ENCODE results near the gene BPIFA1. TPM values are rescaled to one million over a fixed set of nuclear protein-coding genes. Genes with fewer than 3 reads are reported as not detected.

Gene BPIFA1
- total RNA-seq, 1 donor, result not detected

GRCh38 chr20:33275871-33276270 is 40.1 kb downstream of the BPIFA1 start:
- Histone ChIP-seq H3K9me3 (ENCODE audit: low read depth, low read length) (no peaks in the 10 kb centered on the region), H2AFZ (ENCODE audit: low read length) (no peak overlapping the region), H3K36me3 (ENCODE audit: insufficient read depth, low read length) (no peaks in the 10 kb centered on the region), H3K79me2 (ENCODE audit: insufficient read depth, low read length) (no peaks in the 10 kb centered on the region), H3K4me1 (ENCODE audit: insufficient read depth, low read length) (no peaks in the 10 kb centered on the region), H3K4me3 (ENCODE audit: insufficient read depth, low read length) (no peak overlapping the region), H3K4me2 (ENCODE audit: insufficient read depth, low read length) (no peak overlapping the region), H3K27ac (ENCODE audit: low read depth, low read length) (no peak overlapping the region), H3K27me3 (ENCODE audit: insufficient read depth, low read length) (peaks cover 43% of the 10 kb centered on the region), H4K20me1 (ENCODE audit: insufficient read depth, low read length) (no peaks in the 10 kb centered on the region)
- no peak for DNase-seq (ENCODE audit: insufficient read length, low spot score, missing footprints)
- TF ChIP-seq, protein P1, sequence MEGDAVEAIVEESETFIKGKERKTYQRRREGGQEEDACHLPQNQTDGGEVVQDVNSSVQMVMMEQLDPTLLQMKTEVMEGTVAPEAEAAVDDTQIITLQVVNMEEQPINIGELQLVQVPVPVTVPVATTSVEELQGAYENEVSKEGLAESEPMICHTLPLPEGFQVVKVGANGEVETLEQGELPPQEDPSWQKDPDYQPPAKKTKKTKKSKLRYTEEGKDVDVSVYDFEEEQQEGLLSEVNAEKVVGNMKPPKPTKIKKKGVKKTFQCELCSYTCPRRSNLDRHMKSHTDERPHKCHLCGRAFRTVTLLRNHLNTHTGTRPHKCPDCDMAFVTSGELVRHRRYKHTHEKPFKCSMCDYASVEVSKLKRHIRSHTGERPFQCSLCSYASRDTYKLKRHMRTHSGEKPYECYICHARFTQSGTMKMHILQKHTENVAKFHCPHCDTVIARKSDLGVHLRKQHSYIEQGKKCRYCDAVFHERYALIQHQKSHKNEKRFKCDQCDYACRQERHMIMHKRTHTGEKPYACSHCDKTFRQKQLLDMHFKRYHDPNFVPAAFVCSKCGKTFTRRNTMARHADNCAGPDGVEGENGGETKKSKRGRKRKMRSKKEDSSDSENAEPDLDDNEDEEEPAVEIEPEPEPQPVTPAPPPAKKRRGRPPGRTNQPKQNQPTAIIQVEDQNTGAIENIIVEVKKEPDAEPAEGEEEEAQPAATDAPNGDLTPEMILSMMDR (IDR thresholded peaks at IDR 0.05; ENCODE audit: extremely low read depth, low read depth, low read length), result no peak

- Histone ChIP-seq H4K20me1 (ENCODE audit: insufficient read depth, low read length) (no peaks in the 10 kb centered on the region), H3K79me2 (ENCODE audit: insufficient read depth, low read length) (no peaks in the 10 kb centered on the region), H3K9me3 (ENCODE audit: low read depth, low read length) (no peaks in the 10 kb centered on the region), H3K4me1 (ENCODE audit: insufficient read depth, low read length) (no peaks in the 10 kb centered on the region), H3K27ac (ENCODE audit: low read depth, low read length) (no peak overlapping the region), H3K27me3 (ENCODE audit: insufficient read depth, low read length) (peaks cover 41% of the 10 kb centered on the region), H3K4me2 (ENCODE audit: insufficient read depth, low read length) (no peak overlapping the region), H3K4me3 (ENCODE audit: insufficient read depth, low read length) (no peak overlapping the region), H3K36me3 (ENCODE audit: insufficient read depth, low read length) (no peaks in the 10 kb centered on the region), H2AFZ (ENCODE audit: low read length) (no peak overlapping the region)
- no peak for DNase-seq (ENCODE audit: insufficient read length, low spot score, missing footprints)
- TF ChIP-seq, protein P1 (IDR thresholded peaks at IDR 0.05; ENCODE audit: extremely low read depth, low read depth, low read length), result no peak
These were observed 40.7 kb downstream of the BPIFA1 start for GRCh38 chr20:33276303-33277113.

DNA sequence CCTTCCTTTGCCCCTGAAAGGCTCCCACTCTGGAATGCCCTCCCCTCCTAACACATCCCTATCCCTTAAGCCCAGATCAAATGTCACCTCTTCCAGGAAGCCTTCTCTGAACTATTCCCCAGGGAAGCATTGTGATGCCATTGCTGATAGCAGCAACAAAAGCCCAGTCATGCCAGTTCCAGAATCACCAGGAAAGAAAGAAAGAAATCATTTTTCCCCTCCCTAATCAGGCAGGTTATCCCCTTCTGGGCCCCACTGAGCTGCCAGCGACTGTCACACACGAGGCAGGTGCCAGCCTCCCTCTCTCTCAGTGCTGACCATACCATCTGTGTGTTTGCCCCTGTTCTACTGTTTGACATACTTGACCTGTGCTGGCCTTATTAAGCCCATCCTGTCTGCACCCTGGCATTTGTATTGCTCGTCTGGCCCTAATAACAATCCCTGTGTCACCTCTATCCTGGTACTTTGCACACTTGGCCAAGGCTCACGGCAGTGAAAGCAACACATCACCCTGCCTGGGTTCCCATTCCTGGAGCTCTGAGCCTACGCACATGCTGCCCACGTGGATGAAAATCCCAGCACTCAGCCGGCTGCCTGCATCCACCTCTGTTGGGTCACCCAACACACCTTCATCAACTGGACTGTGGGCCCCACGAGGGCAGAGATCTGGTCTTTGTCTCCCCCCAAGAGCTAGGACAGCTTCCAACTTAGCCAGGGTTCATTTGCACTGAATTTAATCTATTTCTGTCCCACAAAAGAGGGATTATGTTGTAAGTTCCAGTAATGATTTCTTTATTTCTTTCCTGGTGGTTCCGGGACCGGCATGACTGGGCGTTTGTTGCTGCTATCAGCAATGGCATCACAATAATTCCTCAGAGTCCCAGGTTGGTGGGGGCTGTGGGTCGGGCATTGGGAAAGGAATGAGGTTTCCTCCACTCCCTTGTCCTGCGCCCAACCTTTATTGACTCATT is 42.0 kb downstream of the BPIFA1 start:
- H4K20me1 ChIP-seq (ENCODE audit: insufficient read depth, low read length), result no peaks in the 10 kb centered on the region
- no peaks in the 10 kb centered on the region for H3K79me2 ChIP-seq (ENCODE audit: insufficient read depth, low read length)
- H3K4me1 ChIP-seq (ENCODE audit: insufficient read depth, low read length), result no peaks in the 10 kb centered on the region
- peaks cover 45% of the 10 kb centered on the region for H3K27me3 ChIP-seq (ENCODE audit: insufficient read depth, low read length)
- no peak overlapping the region for H2AFZ ChIP-seq (ENCODE audit: low read length)
- H3K4me3 ChIP-seq (ENCODE audit: insufficient read depth, low read length), result no peak overlapping the region
- DNase-seq (ENCODE audit: insufficient read length, low spot score, missing footprints), result no peak
- H3K4me2 ChIP-seq (ENCODE audit: insufficient read depth, low read length), result no peak overlapping the region
- no peaks in the 10 kb centered on the region for H3K9me3 ChIP-seq (ENCODE audit: low read depth, low read length)
- TF ChIP-seq, protein P1 (IDR thresholded peaks at IDR 0.05; ENCODE audit: extremely low read depth, low read depth, low read length), result no peak
- H3K27ac ChIP-seq (ENCODE audit: low read depth, low read length), result no peak overlapping the region
- H3K36me3 ChIP-seq (ENCODE audit: insufficient read depth, low read length), result no peaks in the 10 kb centered on the region

- Histone ChIP-seq H4K20me1 (ENCODE audit: insufficient read depth, low read length) (no peaks in the 10 kb centered on the region), H3K4me1 (ENCODE audit: insufficient read depth, low read length) (no peaks in the 10 kb centered on the region), H3K4me2 (ENCODE audit: insufficient read depth, low read length) (no peak overlapping the region), H3K4me3 (ENCODE audit: insufficient read depth, low read length) (no peak overlapping the region), H3K27me3 (ENCODE audit: insufficient read depth, low read length) (peaks cover 47% of the 10 kb centered on the region), H2AFZ (ENCODE audit: low read length) (no peak overlapping the region), H3K27ac (ENCODE audit: low read depth, low read length) (no peak overlapping the region), H3K79me2 (ENCODE audit: insufficient read depth, low read length) (no peaks in the 10 kb centered on the region), H3K36me3 (ENCODE audit: insufficient read depth, low read length) (no peaks in the 10 kb centered on the region), H3K9me3 (ENCODE audit: low read depth, low read length) (no peaks in the 10 kb centered on the region)
- no peak for DNase-seq (ENCODE audit: insufficient read length, low spot score, missing footprints)
- TF ChIP-seq, protein P1 (IDR thresholded peaks at IDR 0.05; ENCODE audit: extremely low read depth, low read depth, low read length), result no peak
These were observed 42.9 kb downstream of the BPIFA1 start for GRCh38 chr20:33278700-33279099.

Measured in osteoblast (primary cell).